OCI-LY3 (cell line): ENCODE measurements around the gene NHS.

Experiments used
- CTCF ChIP-seq: fragments of 200-600, 300-600 bp; sonication (generic); IDR thresholded peaks from 2 replicates; pipeline ENCODE4 v1.5.1; 2014; ENCODE audit warnings: antibody characterized with exemption, low read length, low read depth
- EZH2phosphoT487 ChIP-seq: fragments of 200-600 bp; shearing (Covaris generic); IDR thresholded peaks from 2 replicates; pipeline ENCODE4 v1.6.1; 2018; ENCODE audit warnings: antibody characterized with exemption, mixed run types, low read depth

- TF ChIP-seq CTCF: no peak
- no peak for TF ChIP-seq EZH2phosphoT487
Measured at GRCh38 chrX:17758382-17758781, 383.4 kb downstream of the NHS start.
